Hematopoietic multipotent progenitor cell treated with erythropoietin and hydrocortisone succinate and interleukin-3 and kit ligand, for 15 days (in vitro differentiated cells): ENCODE measurements around the gene CKB.
"Not testable (repeated sequence)": the region's sequence is repeated elsewhere in the genome, so short reads cannot be mapped to it uniquely, and the experiment has no call there.

ENCODE experiments used
- DNase-seq: peaks from one replicate; pipeline ENCODE4 v3.0.0-alpha.2; 2015; ENCODE audit warnings: low spot score

CKB gene

DNA sequence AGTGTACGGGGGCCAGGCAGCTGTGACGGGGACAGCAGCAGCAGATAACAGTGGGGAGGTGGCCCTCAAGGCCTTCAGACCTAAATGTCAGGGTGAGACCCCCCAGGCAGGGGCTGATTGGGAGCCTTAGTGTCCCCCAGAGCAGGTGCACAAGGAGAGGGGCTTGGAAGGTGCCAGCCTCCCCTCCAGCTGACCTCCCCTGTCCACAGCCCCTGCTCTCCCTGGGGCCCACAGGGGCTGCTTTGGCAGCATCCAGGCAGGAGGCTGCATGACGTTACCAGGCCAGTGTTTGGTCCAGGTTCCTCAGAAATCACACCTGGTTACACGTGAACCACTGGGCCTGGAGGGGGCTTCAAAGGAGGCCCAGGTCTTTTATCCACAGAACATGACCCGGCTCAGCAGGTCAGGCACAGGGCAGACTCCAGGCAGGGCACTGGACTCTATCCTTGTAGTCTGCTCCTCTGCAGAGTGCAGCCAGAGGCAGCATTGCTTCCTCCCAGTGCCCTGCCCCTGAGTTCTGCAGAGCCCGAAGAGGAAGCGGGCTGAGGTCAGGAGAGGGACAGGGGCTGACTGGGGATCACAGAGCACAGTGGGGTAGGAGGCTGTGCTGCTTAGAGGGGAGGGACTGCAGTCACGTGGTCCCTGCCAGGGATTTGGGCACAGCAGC, 3.8 kb upstream of the CKB start:
- DNase-seq, result no peak

- not testable (repeated sequence) for DNase-seq
Measured at GRCh38 chr14:103525430-103526246, 3.0 kb upstream of the CKB start.

DNA sequence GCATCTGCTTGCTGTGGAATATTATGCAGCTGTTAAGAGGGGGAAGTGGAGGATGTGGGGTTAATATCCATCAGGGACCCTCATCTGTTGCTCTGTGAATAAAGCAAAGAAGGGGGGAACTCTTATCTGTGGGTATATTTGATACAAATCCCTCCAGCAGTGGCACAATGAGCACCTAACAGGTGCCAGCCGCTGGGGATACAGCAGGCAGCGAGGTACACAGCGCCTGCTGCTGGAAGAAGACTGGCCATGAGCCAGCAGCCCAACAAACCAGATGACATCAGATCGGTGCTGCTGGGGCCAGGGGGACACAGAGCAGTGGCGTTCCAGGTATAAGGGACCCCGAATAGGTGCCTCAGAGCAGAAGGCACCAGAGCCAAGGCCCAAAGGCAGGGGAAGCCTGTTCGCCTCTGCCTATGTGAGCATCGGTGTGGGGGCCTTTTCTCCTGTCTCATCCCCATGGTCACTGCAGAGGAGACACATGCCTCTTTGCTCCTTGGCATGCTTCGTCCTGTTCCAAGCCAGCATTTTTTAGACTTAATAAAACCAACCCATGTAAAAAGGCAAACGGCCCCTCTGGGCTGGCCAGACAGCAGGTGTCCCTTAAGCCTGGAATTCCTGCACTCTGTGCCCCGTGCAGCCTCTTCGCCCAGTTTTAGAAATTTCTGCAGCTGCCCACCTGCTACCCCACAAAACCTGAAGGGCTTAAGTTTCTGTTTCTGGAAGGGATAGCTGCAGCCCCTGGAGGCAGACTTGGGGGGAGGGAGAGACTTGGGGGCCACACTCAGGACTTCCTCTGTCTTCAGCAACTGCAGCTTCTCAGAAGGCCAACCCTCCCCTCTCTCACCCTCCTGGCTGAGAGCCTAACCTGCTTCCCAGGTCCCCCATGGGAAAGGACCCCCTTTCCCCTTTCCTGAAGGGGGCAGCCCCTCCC, 1.6 kb upstream of the CKB start:
- no peak for DNase-seq

- no peak for DNase-seq
Measured at GRCh38 chr14:103523575-103523954, 935 bp upstream of the CKB start.

DNA sequence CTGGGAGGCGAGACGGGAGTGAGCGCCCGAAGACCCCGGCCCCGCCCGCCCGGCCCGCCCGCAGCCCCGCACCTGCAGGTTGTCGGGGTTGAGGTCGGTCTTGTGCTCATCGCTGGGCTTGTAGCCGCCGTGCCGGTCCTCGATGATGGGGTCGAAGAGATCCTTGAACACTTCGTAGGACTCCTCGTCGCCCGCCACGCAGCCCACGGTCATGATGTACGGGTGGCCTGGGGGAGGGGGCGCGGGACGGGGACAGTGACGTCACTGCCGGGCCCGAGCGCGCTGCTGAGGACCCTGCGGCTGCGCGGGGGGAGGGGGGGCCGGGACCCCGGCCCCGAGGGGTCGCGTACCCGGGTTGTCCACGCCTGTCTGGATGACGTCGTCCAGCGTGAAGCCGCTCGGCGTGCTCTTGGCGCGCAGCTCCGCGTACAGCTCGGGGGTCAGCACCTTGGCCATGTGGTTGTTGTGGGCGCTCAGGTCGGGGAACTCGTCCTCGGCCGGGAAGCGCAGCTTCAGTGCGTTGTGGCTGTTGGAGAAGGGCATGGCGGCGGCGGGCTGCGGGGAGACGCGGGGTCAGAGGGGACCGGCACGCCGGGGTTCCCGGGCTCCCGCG, 573 bp downstream of the CKB start:
- no peak for DNase-seq

DNA sequence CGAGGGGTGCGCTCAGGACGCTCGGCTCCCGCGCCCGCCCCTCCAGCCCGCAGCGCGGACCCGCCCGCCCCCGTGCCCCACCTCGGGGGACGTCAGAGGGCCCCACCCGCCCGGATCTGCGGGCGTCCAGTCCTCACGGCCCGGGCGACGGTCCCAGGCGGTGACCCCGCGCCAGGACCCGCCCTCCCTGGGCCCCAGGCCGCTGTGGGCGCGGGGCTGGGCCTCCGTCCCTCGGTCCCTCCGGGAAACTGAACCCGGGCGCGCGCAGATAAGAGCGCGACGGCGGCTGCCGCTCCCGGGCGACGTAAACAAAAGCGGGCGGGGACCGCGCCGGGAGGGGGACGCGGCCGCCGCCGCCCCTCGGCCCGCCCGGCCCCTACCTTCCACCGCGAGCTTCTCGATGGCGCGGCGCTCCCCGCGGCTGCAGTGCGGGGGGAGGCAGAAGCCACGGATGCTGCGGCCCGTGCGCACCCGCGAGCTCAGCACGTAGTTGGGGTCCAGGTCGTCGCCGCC, 1.1 kb downstream of the CKB start:
- DNase-seq, result no peak

- DNase-seq, result peak; percentile 69
Measured at GRCh38 chr14:103520657-103521437, 1.8 kb downstream of the CKB start.

DNA sequence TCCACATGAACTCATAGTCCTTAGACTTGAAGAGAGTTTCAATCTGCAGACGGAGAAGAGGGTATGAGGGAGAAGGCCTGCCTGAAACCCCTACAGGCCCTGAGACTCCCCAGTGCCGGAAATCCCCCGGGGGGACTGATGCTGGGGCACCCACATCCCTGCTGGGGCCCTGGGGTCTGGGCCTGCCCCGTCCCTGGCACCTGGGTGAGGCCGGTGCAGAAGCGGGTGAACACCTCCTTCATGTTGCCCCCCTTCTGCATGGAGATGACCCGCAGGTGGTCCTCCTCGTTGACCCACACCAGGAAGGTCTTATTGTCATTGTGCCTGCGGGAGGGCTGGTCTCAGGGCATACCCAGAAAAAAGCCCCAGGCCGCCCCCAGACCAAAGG, 2.4 kb downstream of the CKB start:
- DNase-seq, result no peak

DNA sequence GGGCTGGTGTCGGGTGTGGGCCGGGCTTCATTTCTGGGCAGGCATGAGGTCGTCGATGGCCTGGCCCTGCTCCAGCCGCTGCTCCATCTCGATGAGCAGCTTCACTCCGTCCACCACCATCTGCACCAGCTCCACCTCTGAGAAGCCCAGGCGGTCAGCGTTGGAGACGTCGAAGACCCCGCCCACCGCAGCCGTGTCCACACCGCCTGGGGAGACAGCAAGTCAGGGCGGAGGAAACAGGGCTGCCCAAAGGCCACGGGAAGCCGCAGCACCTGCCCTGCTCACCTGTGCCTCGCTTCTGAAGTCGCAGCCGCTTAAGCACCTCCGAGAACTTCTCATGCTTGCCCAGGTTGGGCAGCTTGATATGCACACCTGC, 2.8 kb downstream of the CKB start:
- DNase-seq, result no peak

- DNase-seq, result no peak
Measured at GRCh38 chr14:103519043-103519836, 3.4 kb downstream of the CKB start.

GRCh38 chr14:103518422-103519042, 4.1 kb downstream of the CKB start:
- DNase-seq, result peak; percentile 63

- no peak for DNase-seq
Measured at GRCh38 chr14:103517721-103518421, 4.8 kb downstream of the CKB start.

- no peak for DNase-seq
Measured at GRCh38 chr14:103517174-103517566, 5.5 kb downstream of the CKB start.

- no peak for DNase-seq
Measured at GRCh38 chr14:103516426-103517173, 6.0 kb downstream of the CKB start.

DNA sequence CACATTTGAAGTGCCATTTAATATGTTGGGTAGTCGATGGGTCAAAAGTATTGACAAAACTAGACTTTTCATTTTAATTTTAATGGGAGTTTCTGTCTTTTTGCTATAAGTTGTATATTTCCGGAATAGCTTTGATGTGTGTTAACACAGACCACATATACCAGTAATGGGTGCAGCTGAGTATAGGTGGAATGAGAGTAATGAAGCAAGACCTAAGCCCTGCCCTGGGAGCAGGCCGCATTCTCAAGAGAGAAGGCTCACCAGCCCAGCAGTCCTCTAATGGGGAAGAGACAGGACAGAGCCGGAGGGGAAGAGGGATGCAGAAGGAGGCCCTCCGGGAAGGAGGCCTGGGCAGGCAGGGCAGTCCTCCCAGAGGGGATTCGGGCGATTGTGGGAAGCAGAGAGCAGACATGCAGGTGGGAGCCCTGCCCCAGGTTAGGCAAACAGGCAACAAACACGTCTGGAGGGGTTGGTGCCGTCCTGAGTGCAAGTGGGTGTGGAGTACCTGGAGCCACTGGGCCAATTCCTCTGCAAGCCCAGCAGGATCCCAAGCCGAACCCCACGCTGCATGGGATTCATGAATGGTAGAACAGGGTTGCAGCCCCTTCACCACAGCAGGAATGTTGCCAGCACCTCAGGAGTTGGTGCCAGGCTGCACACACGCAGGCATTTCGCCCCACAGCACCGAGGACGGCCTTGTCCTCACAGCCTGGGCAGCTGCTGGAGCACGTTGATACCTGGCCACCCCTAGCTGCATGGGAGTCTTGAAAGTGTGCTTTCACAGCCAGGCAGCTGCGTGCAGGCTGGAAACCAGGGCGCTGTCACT, 7.8 kb downstream of the CKB start:
- DNase-seq, result no peak

- DNase-seq, result peak; percentile 75
Measured at GRCh38 chr14:103512701-103513611, 9.7 kb downstream of the CKB start.
